Tibial nerve (tissue), 4 donors: ENCODE data around the gene HIKESHI. TPM values are rescaled to one million over a fixed set of nuclear protein-coding genes. Genes with fewer than 3 reads are reported as not detected.
"Not testable (repeated sequence)": the region's sequence is repeated elsewhere in the genome, so short reads cannot be mapped to it uniquely, and the experiment has no call there.

Experiments
- DNase-seq, 2 donors: peaks; one replicate each; pipeline ENCODE4 v3.0.0-alpha.2; 2019; ENCODE audit warnings: low spot score in 2 of 2
- H3K27ac ChIP-seq, 4 donors: fragments of 200-600 bp; sonication (generic) in 3 of 4; one replicate each; pipeline ENCODE4 v1.5.1; 2017 to 2019; ENCODE audit warnings: mild to moderate bottlenecking in 1 of 4
- H3K27me3 ChIP-seq, 2 donors: fragments of 200-600 bp; sonication (generic) in 1 of 2; one replicate each; pipeline versions ENCODE4 v1.5.1 to v1.6.0; 2017 to 2019
- H3K36me3 ChIP-seq, 3 donors: fragments of 200-600 bp; sonication (generic); one replicate each; pipeline ENCODE4 v1.5.1; 2018 to 2019
- H3K4me1 ChIP-seq, 4 donors: fragments of 200-600 bp; sonication (generic) in 3 of 4; one replicate each; pipeline ENCODE4 v1.5.1; 2017 to 2019
- H3K4me3 ChIP-seq, 4 donors: fragments of 200-600 bp; sonication (generic) in 3 of 4; one replicate each; pipeline ENCODE4 v1.5.1; 2017 to 2019; ENCODE audit warnings: mild to moderate bottlenecking in 1 of 4, moderate library complexity in 1 of 4
- H3K9me3 ChIP-seq, 4 donors: fragments of 200-600 bp; sonication (generic) in 3 of 4; one replicate each; pipeline ENCODE4 v1.5.1; 2017 to 2019
- EP300 ChIP-seq, 2 donors: sonication (generic); formaldehyde crosslinking; IDR thresholded peaks; one replicate each; pipeline ENCODE4 v1.6.1; 2017; ENCODE audit warnings: antibody characterized with exemption in 2 of 2, mild to moderate bottlenecking in 1 of 2
- POLR2A ChIP-seq, 2 donors: fragments of 450-650 bp; IDR thresholded peaks; one replicate each; pipeline ENCODE4 v1.6.1; 2017; ENCODE audit warnings: antibody characterized with exemption in 2 of 2, mild to moderate bottlenecking in 2 of 2, moderate library complexity in 2 of 2
- WGBS, 2 donors: methylation state at CpG; one replicate each; pipeline ENCODE4 v1.1.5; 2018; 5-methylcytosine and 5-hydroxymethylcytosine counted together
- total RNA-seq, 4 donors: library from RNA; depleted of rRNA; stranded (reverse); fragments of >200 nt; gene quantifications; one replicate each; pipeline ENCODE4 v1.1.0, GENCODE V29; 2016
- TF ChIP-seq, protein P1 (sequence below), 5 experiments: fragments of 200-600 bp in 3 of 5; fragments of 450-650 bp in 2 of 5; sonication (generic) in 3 of 5; IDR thresholded peaks; one replicate each; pipeline ENCODE4 v1.5.1; 2016 to 2019; ENCODE audit warnings: antibody characterized with exemption in 5 of 5, mild to moderate bottlenecking in 3 of 5, moderate library complexity in 2 of 5

The HIKESHI gene
- total RNA-seq, 4 donors from 2014 or later = 31.2 to 40.6 (median 33.4) TPM

DNA sequence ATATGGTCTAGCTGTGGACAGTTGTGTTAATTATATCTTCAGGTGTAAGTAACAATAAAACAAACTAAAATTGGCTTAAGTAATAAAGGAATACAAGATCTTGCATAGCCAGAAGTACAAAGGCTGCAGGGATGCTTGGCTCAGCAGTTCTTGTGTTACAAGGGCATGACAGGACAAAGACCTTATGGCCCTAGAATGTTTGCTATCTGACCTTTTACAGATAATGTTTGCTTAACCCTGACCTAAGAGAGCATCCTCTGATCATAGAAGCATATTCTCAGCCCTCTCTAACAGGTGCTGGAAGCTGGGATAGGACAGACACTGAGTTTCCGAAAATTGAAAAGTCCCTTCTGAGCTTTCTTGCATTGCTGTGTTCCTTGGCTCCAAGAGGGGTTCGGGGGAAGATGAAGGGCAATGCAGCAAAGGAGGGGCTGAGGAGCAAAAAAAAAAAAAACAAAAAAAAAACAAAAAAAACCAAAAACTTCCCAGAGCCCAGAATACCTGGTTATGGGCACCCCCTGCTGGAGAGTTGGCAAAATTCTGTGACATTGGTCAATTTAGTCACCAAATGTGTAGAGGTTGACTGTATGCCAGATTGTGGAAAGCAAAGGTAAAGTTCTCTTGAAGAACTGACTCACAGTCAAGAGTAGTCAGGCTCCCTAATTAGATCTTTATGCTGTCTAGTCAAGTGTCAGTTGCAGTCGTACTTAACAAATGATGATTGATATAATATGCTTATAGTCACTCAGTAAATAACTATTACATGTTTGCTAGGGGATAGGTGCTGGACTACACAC lies 10.4 kb upstream of the HIKESHI start:
- no peaks in the 10 kb centered on the region for H3K9me3 ChIP-seq
- DNase-seq = peak in 1 of 2 donors; percentile 43
- WGBS, 2 donors = 23 to 49% methylated on average over 3 of the region's 3 CpGs
- H3K4me3 ChIP-seq = no peak overlapping the region
- no peak overlapping the region for H3K27ac ChIP-seq
- H3K4me1 ChIP-seq = no peaks in the 10 kb centered on the region
- TF ChIP-seq, protein P1, sequence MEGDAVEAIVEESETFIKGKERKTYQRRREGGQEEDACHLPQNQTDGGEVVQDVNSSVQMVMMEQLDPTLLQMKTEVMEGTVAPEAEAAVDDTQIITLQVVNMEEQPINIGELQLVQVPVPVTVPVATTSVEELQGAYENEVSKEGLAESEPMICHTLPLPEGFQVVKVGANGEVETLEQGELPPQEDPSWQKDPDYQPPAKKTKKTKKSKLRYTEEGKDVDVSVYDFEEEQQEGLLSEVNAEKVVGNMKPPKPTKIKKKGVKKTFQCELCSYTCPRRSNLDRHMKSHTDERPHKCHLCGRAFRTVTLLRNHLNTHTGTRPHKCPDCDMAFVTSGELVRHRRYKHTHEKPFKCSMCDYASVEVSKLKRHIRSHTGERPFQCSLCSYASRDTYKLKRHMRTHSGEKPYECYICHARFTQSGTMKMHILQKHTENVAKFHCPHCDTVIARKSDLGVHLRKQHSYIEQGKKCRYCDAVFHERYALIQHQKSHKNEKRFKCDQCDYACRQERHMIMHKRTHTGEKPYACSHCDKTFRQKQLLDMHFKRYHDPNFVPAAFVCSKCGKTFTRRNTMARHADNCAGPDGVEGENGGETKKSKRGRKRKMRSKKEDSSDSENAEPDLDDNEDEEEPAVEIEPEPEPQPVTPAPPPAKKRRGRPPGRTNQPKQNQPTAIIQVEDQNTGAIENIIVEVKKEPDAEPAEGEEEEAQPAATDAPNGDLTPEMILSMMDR (IDR thresholded peaks at IDR 0.05) = peak; percentile 33 to 63 (median 51)
- TF ChIP-seq EP300 (IDR thresholded peaks at IDR 0.05) = no peak
- TF ChIP-seq POLR2A (IDR thresholded peaks at IDR 0.05) = no peak
- H3K27me3 ChIP-seq = no peaks in the 10 kb centered on the region
- H3K36me3 ChIP-seq = no peaks in the 10 kb centered on the region

DNA sequence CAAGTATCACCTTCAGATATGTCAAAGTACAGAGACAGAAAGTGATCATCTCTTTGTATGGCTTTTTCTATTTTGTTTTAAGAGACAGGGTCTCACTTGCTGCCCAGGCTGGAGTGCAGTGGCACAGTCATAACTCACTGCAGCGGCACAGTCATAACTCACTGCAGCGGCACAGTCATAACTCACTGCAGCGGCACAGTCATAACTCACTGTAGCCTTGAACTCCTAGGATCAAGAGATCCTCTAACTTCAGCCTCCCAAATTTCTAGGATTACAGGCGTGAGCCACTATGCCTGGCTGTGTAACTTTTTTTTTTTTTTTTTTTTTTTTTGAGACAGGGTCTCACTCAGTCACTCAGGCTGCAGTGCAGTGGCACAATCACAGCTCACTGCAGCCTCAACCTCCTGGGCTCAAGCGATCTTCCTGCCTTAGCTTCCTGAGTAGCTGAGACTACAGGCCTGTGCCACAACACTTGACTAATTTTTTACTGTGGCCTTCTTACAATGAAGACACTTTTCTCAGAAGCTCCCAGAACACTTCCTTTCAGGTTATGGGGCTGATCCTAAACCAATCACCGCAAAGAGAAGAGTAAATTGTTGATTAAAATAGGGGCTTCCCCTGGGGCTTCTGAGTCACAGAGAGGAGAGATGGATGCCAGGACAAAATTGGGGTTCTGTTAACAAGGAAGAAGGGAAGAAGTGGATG lies 9.0 kb upstream of the HIKESHI start:
- Histone ChIP-seq H3K9me3 (no peaks in the 10 kb centered on the region), H3K4me1 (no peaks in the 10 kb centered on the region), H3K27ac (no peak overlapping the region), H3K36me3 (no peaks in the 10 kb centered on the region), H3K4me3 (no peak overlapping the region), H3K27me3 (no peaks in the 10 kb centered on the region)
- DNase-seq = no peak
- 88 to 90% methylated on average over 6 of the region's 6 CpGs for WGBS, 2 donors
- no peak for TF ChIP-seq EP300 (IDR thresholded peaks at IDR 0.05)
- TF ChIP-seq POLR2A (IDR thresholded peaks at IDR 0.05) = no peak
- TF ChIP-seq, protein P1 (IDR thresholded peaks at IDR 0.05) = no peak

DNA sequence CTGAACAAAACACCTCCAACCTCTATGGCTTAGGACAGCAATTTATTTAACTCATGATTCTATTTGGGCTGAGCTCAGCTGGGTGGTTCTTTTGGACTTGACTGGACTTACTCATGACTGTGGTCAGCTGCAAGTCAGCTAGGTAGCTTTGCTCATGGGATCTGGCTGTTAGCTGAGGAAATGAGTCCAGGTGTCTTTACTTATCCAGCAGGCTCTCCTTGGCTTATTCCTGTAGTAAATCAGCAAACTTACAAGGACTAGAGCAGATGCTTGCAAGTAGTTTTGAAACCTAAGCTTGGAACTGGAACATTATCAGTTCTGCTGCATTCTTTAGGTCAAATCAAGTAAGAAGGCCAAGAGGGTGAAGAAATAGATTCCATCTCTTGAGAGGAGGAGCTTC lies 8.0 kb upstream of the HIKESHI start:
- DNase-seq = no peak
- H3K27ac ChIP-seq = no peak overlapping the region
- no peaks in the 10 kb centered on the region for H3K27me3 ChIP-seq
- H3K4me3 ChIP-seq = no peak overlapping the region
- H3K4me1 ChIP-seq = no peaks in the 10 kb centered on the region
- H3K9me3 ChIP-seq = no peaks in the 10 kb centered on the region
- H3K36me3 ChIP-seq = no peaks in the 10 kb centered on the region
- TF ChIP-seq EP300 (IDR thresholded peaks at IDR 0.05) = no peak
- TF ChIP-seq, protein P1 (IDR thresholded peaks at IDR 0.05) = no peak
- no peak for TF ChIP-seq POLR2A (IDR thresholded peaks at IDR 0.05)

DNA sequence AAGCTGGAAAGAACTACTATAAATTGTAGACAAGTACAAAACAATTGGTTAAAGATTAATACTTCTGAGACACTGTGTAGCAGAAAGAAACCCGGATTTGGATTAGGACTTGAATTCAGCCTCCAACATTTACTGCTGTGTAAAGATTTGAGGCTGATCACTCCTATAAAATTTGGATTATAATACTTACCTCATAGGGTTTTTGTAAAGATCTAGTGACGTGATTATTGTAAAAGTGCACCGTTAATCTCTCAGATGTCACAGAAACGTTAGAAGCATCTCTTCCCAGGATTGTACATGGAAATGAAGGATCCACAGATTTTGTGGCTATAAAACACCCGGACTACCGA lies 323 bp upstream of the HIKESHI start:
- H3K4me1 ChIP-seq = peaks cover 0 to 23% (median 7%) of the 10 kb centered on the region in 4 donors
- H3K27me3 ChIP-seq = no peaks in the 10 kb centered on the region
- no peaks in the 10 kb centered on the region for H3K9me3 ChIP-seq
- no peak for DNase-seq
- 4 to 8% methylated on average over 6 of the region's 6 CpGs for WGBS, 2 donors
- peak overlapping the region in 2 of 4 donors; percentile 87 to 91 for H3K4me3 ChIP-seq
- TF ChIP-seq POLR2A (IDR thresholded peaks at IDR 0.05) (no peak), EP300 (IDR thresholded peaks at IDR 0.05) (no peak)
- H3K36me3 ChIP-seq = peaks cover 0 to 3% (median 0%) of the 10 kb centered on the region in 3 donors
- H3K27ac ChIP-seq = peak overlapping the region in 2 of 4 donors; percentile 85 to 90

DNA sequence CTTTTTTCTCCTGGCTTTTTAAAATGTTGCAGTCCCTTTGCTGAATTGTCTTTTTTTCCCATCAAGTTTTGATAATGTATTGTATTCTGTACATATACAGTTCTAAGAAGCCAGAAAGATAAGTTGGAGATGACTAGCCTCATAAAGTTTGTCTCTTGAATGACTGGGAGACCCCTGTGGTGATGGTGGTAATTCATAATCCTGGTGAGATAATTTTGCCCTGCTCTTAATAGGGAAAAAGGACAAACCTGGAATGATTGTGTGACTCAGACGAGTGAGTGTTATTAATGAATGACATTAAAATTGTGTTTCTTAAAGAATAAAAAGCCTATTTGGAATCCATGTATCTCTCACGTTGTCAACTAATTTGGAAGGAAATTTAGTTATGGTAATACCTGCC lies 1.2 kb downstream of the HIKESHI start:
- WGBS, 2 donors = 70 to 74% methylated on average over 2 of the region's 2 CpGs
- Histone ChIP-seq H3K9me3 (no peaks in the 10 kb centered on the region), H3K4me3 (peak overlapping the region in 1 of 4 donors; percentile 87), H3K36me3 (peaks cover 0 to 4% (median 0%) of the 10 kb centered on the region in 3 donors), H3K4me1 (peaks cover 0 to 23% (median 7%) of the 10 kb centered on the region in 4 donors), H3K27me3 (no peaks in the 10 kb centered on the region), H3K27ac (peak overlapping the region in 2 of 4 donors; percentile 88 to 90)
- TF ChIP-seq POLR2A (IDR thresholded peaks at IDR 0.05) (no peak), EP300 (IDR thresholded peaks at IDR 0.05) (no peak)
- TF ChIP-seq, protein P1 (IDR thresholded peaks at IDR 0.05) = no peak
- DNase-seq = no peak

DNA sequence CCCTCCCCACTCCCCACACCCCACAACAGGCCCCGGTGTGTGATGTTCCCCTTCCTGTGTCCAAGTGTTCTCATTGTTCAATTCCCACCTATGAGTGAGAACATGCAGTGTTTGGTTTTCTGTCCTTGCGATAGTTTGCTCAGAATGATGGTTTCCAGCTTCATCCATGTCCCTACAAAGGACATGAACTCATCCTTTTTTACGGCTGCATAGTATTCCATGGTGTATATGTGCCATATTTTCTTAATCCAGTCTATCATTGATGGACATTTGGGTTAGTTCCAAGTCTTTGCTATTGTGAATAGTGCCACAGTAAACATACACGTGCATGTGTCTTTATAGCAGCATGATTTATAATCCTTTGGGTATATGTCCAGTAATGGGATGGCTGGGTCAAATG lies 6.7 kb downstream of the HIKESHI start:
- not testable (repeated sequence) for H3K9me3 ChIP-seq, H3K27ac ChIP-seq, H3K4me3 ChIP-seq, H3K4me1 ChIP-seq, DNase-seq, H3K27me3 ChIP-seq
- WGBS, 2 donors = 89 to 98% methylated on average over 4 of the region's 4 CpGs
- H3K36me3 ChIP-seq = peaks cover 0 to 17% (median 0%) of the 10 kb centered on the region in 3 donors
